GM23338 (cell line): ENCODE results near the gene ITPR2. TPM values are rescaled to one million over a fixed set of nuclear protein-coding genes. Genes with fewer than 3 reads are reported as not detected.

Experiments
- ATAC-seq: fragments of 200-7000 bp; cut with Tn5 transposase; 3 replicates; pipeline ENCODE4 v1.9.1; 2020
- DNase-seq: peaks from one replicate; pipeline ENCODE4 v3.0.0-alpha.2; 2015; ENCODE audit warnings: low spot score
- H2AFZ ChIP-seq: fragments of 200-600 bp; sonication (generic); 2 replicates; pipeline ENCODE4 v1.8.0; 2016; ENCODE audit warnings: antibody characterized with exemption, mild to moderate bottlenecking, moderate library complexity
- H3F3A ChIP-seq: fragments of 200-600 bp; sonication (generic); replicated peaks from 2 replicates; pipeline ENCODE4 v1.8.0; 2017; ENCODE audit warnings: antibody characterized with exemption, mixed run types, low read depth
- H3K27ac ChIP-seq: fragments of 200-600 bp; sonication (generic); 2 replicates; pipeline ENCODE4 v1.6.1; 2016; ENCODE audit warnings: low read depth
- H3K27me3 ChIP-seq: fragments of 200-600 bp; sonication (generic); 2 replicates; pipeline ENCODE4 v1.8.0; 2016; ENCODE audit warnings: mild to moderate bottlenecking, mixed run types, moderate library complexity; ENCODE audit not compliant: insufficient read depth
- H3K36me3 ChIP-seq: fragments of 200-600 bp; sonication (generic); 2 replicates; pipeline ENCODE4 v1.8.0; 2016; ENCODE audit warnings: mild to moderate bottlenecking; ENCODE audit not compliant: insufficient read depth
- H3K4me1 ChIP-seq: fragments of 200-600 bp; sonication (generic); 2 replicates; pipeline ENCODE4 v1.8.0; 2016; ENCODE audit warnings: mild to moderate bottlenecking, moderate library complexity; ENCODE audit not compliant: insufficient read depth
- H3K4me2 ChIP-seq: fragments of 200-600 bp; sonication (generic); 2 replicates; pipeline ENCODE4 v1.7.1; 2017; ENCODE audit warnings: mixed run types
- H3K4me3 ChIP-seq: fragments of 200-600 bp; sonication (generic); 2 replicates; pipeline ENCODE4 v1.6.1; 2016; ENCODE audit warnings: mixed run types
- H3K79me2 ChIP-seq: fragments of 200-600 bp; sonication (generic); replicated peaks from 2 replicates; pipeline ENCODE4 v1.8.0; 2017; ENCODE audit warnings: mild to moderate bottlenecking; ENCODE audit not compliant: insufficient read depth
- H3K9me2 ChIP-seq: fragments of 200-600 bp; sonication (generic); 2 replicates; pipeline ENCODE4 v1.8.0; 2017; ENCODE audit not compliant: insufficient read depth
- H4K20me1 ChIP-seq: fragments of 200-600 bp; sonication (generic); replicated peaks from 2 replicates; pipeline ENCODE4 v1.8.0; 2017; ENCODE audit warnings: mild to moderate bottlenecking; ENCODE audit not compliant: insufficient read depth
- H3K27ac Mint-ChIP-seq: 2 replicates; pipeline ENCODE4 v1.8.0; 2020; ENCODE audit warnings: inconsistent platforms, mild to moderate bottlenecking, moderate library complexity, mixed read lengths
- H3K27me3 Mint-ChIP-seq: 3 replicates; pipeline ENCODE4 v1.8.0; 2022; ENCODE audit warnings: low read depth, mild to moderate bottlenecking, moderate library complexity, mixed read lengths, inconsistent platforms; ENCODE audit not compliant: insufficient read depth, poor library complexity
- H3K36me3 Mint-ChIP-seq: 3 replicates; pipeline ENCODE4 v1.8.0; 2021; ENCODE audit warnings: low read depth, mild to moderate bottlenecking, inconsistent platforms, moderate library complexity, mixed read lengths
- H3K4me1 Mint-ChIP-seq: 3 replicates; pipeline ENCODE4 v1.8.0; 2020; ENCODE audit warnings: mild to moderate bottlenecking, inconsistent platforms, mixed read lengths
- H3K4me3 Mint-ChIP-seq: 3 replicates; pipeline ENCODE4 v1.8.0; 2021; ENCODE audit warnings: moderate library complexity, mild to moderate bottlenecking, inconsistent platforms, mixed read lengths
- H3K9me3 Mint-ChIP-seq: 3 replicates; pipeline ENCODE4 v1.8.0; 2020; ENCODE audit warnings: moderate library complexity, mild to moderate bottlenecking, inconsistent platforms, mixed read lengths
- EZH2phosphoT487 ChIP-seq: fragments of 200-600 bp; sonication (generic); IDR thresholded peaks from one replicate; pipeline ENCODE4 v1.8.1; 2018; ENCODE audit warnings: antibody characterized with exemption; ENCODE audit not compliant: unreplicated experiment
- JUNB ChIP-seq: IDR thresholded peaks from one replicate; pipeline ENCODE4 v1.6.1; 2016; ENCODE audit warnings: antibody characterized with exemption; ENCODE audit not compliant: unreplicated experiment
- STAT1 ChIP-seq: IDR thresholded peaks from one replicate; pipeline ENCODE4 v1.6.1; 2016; ENCODE audit warnings: antibody characterized with exemption; ENCODE audit not compliant: unreplicated experiment
- ZNF331 ChIP-seq: fragments of 250-450 bp; sonication (Bioruptor Pico); IDR thresholded peaks from 2 replicates; pipeline ENCODE4 v1.5.0; 2020; ENCODE audit warnings: low read depth, mild to moderate bottlenecking, moderate library complexity
- ZNF462 ChIP-seq: fragments of 250-450 bp; sonication (Bioruptor Pico); IDR thresholded peaks from 2 replicates; pipeline ENCODE4 v1.5.0; 2020; ENCODE audit warnings: mild to moderate bottlenecking, moderate library complexity
- polyA plus RNA-seq: library from polyadenylated mRNA; unstranded; fragments of >200 nt; fragmentation: Nextera tagmentation; extraction: Ambion mirVana; gene quantifications from 2 replicates; pipeline ENCODE4 v1.2.1, GENCODE V29; 2016
- total RNA-seq: library from RNA; depleted of rRNA; stranded (reverse); fragments of >200 nt; shearing (Covaris generic); gene quantifications from 2 replicates; pipeline ENCODE4 v1.2.3, GENCODE V29; 2014
- TF ChIP-seq, protein P1 (sequence below): IDR thresholded peaks from one replicate; pipeline ENCODE4 v1.6.1; 2018; ENCODE audit warnings: antibody characterized with exemption; ENCODE audit not compliant: unreplicated experiment
- TF ChIP-seq, protein P2 (sequence below), 2 experiments: fragments of 200-600 bp in 1 of 2; sonication (generic) in 1 of 2; conservative IDR thresholded peaks; 2 replicates each; pipeline versions ENCODE4 v1.5.1 to v1.6.1; 2016 to 2017; ENCODE audit warnings: antibody characterized with exemption in 2 of 2, low read depth in 2 of 2, mild to moderate bottlenecking in 2 of 2, moderate library complexity in 1 of 2
- TF ChIP-seq, protein P3 (sequence below): IDR thresholded peaks from 2 replicates; pipeline ENCODE4 v1.6.1; 2016; ENCODE audit warnings: antibody characterized with exemption

ITPR2 gene
- total and polyA plus RNA-seq, 2 experiments from 2014 or later: 44.5 to 65.2 TPM

DNA sequence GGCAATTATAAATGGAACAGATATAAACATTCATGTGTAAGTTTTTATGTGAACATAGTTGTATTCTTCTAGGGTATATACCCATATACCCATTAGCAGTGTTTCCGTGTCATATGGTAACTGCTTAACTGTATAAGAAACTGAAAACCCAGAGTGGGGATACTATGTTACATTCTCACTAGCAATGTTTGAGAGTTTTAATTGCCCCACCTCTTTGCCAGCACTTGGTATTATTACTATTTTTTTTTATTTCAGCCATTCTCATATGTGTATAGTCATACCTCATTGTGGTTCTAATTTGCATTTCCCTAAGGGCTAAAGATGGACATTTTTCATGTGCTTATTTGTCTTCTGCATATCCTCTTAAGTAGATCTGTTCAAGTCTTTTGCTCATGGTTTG, 28.7 kb upstream of the ITPR2 start:
- Histone ChIP-seq H3F3A (no peaks in the 10 kb centered on the region), H3K79me2 (no peaks in the 10 kb centered on the region), H3K9me2 (no peaks in the 10 kb centered on the region), H3K4me3 (no peak overlapping the region), H4K20me1 (no peaks in the 10 kb centered on the region), H3K36me3 (no peaks in the 10 kb centered on the region), H3K4me1 (peaks cover 9% of the 10 kb centered on the region; the same call in 1 of the 2 replicates), H3K27me3 (no peaks in the 10 kb centered on the region), H3K27ac (no peak overlapping the region), H2AFZ (no peak overlapping the region), H3K4me2 (no peak overlapping the region)
- TF ChIP-seq, protein P1, sequence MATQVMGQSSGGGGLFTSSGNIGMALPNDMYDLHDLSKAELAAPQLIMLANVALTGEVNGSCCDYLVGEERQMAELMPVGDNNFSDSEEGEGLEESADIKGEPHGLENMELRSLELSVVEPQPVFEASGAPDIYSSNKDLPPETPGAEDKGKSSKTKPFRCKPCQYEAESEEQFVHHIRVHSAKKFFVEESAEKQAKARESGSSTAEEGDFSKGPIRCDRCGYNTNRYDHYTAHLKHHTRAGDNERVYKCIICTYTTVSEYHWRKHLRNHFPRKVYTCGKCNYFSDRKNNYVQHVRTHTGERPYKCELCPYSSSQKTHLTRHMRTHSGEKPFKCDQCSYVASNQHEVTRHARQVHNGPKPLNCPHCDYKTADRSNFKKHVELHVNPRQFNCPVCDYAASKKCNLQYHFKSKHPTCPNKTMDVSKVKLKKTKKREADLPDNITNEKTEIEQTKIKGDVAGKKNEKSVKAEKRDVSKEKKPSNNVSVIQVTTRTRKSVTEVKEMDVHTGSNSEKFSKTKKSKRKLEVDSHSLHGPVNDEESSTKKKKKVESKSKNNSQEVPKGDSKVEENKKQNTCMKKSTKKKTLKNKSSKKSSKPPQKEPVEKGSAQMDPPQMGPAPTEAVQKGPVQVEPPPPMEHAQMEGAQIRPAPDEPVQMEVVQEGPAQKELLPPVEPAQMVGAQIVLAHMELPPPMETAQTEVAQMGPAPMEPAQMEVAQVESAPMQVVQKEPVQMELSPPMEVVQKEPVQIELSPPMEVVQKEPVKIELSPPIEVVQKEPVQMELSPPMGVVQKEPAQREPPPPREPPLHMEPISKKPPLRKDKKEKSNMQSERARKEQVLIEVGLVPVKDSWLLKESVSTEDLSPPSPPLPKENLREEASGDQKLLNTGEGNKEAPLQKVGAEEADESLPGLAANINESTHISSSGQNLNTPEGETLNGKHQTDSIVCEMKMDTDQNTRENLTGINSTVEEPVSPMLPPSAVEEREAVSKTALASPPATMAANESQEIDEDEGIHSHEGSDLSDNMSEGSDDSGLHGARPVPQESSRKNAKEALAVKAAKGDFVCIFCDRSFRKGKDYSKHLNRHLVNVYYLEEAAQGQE: no peak
- TF ChIP-seq ZNF462 (CRISPR knock-in tag) (no peak), STAT1 (no peak), ZNF331 (CRISPR knock-in tag) (no peak), JUNB (no peak), EZH2phosphoT487 (no peak)
- TF ChIP-seq, protein P2, sequence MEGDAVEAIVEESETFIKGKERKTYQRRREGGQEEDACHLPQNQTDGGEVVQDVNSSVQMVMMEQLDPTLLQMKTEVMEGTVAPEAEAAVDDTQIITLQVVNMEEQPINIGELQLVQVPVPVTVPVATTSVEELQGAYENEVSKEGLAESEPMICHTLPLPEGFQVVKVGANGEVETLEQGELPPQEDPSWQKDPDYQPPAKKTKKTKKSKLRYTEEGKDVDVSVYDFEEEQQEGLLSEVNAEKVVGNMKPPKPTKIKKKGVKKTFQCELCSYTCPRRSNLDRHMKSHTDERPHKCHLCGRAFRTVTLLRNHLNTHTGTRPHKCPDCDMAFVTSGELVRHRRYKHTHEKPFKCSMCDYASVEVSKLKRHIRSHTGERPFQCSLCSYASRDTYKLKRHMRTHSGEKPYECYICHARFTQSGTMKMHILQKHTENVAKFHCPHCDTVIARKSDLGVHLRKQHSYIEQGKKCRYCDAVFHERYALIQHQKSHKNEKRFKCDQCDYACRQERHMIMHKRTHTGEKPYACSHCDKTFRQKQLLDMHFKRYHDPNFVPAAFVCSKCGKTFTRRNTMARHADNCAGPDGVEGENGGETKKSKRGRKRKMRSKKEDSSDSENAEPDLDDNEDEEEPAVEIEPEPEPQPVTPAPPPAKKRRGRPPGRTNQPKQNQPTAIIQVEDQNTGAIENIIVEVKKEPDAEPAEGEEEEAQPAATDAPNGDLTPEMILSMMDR (conservative IDR thresholded peaks at IDR 0.05; ENCODE audit: low read depth in 2 of 2): no peak
- TF ChIP-seq, protein P3, sequence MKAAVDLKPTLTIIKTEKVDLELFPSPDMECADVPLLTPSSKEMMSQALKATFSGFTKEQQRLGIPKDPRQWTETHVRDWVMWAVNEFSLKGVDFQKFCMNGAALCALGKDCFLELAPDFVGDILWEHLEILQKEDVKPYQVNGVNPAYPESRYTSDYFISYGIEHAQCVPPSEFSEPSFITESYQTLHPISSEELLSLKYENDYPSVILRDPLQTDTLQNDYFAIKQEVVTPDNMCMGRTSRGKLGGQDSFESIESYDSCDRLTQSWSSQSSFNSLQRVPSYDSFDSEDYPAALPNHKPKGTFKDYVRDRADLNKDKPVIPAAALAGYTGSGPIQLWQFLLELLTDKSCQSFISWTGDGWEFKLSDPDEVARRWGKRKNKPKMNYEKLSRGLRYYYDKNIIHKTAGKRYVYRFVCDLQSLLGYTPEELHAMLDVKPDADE: no peak
- H3K9me3 Mint-ChIP-seq: no peaks in the 10 kb centered on the region
- H3K27me3 Mint-ChIP-seq: no peaks in the 10 kb centered on the region
- H3K36me3 Mint-ChIP-seq: no peaks in the 10 kb centered on the region
- peaks cover 5% of the 10 kb centered on the region for H3K4me1 Mint-ChIP-seq
- no peak overlapping the region for H3K27ac Mint-ChIP-seq
- ATAC-seq: no peak
- no peak overlapping the region for H3K4me3 Mint-ChIP-seq
- no peak for DNase-seq
